Coronary artery (tissue), 2 donors: ENCODE measurements around the gene MEGF11.
A peak's percentile ranks its signal among the peaks of the same experiment; 100 is the strongest.

ENCODE experiments used
- DNase-seq: peaks from one replicate; pipeline ENCODE4 v3.0.0-alpha.2; 2017; ENCODE audit warnings: low spot score
- H3K27ac ChIP-seq, 2 donors: fragments of 200-600 bp; sonication (generic); one replicate each; pipeline ENCODE4 v1.5.1; 2016 to 2019
- H3K4me3 ChIP-seq: fragments of 200-600 bp; sonication (generic); 2 replicates; pipeline ENCODE4 v1.5.1; 2016; ENCODE audit warnings: mild to moderate bottlenecking, moderate library complexity
- CTCF ChIP-seq: fragments of 200-600 bp; sonication (generic); IDR thresholded peaks from one replicate; pipeline ENCODE4 v1.5.1; 2019; ENCODE audit warnings: antibody characterized with exemption

Gene MEGF11

GRCh38 chr15:65920121-65920520 lies 333.4 kb downstream of the MEGF11 start:
- DNase-seq, result no peak
- Histone ChIP-seq H3K4me3 (no peak overlapping the region), H3K27ac (no peak overlapping the region)
- TF ChIP-seq CTCF, result no peak

- TF ChIP-seq CTCF, result no peak
- Histone ChIP-seq H3K4me3 (no peak overlapping the region), H3K27ac (no peak overlapping the region)
- DNase-seq, result no peak
Observed at GRCh38 chr15:65919353-65919752, 334.2 kb downstream of the MEGF11 start.

- DNase-seq, result no peak
- no peak for TF ChIP-seq CTCF
- H3K4me3 ChIP-seq, result no peak overlapping the region
- H3K27ac ChIP-seq, result no peak overlapping the region
Observed at GRCh38 chr15:65918945-65919344, 334.6 kb downstream of the MEGF11 start.

- H3K4me3 ChIP-seq, result no peak overlapping the region
- no peak overlapping the region for H3K27ac ChIP-seq
- no peak for DNase-seq
- no peak for TF ChIP-seq CTCF
Observed at GRCh38 chr15:65918357-65918920, 335.1 kb downstream of the MEGF11 start.

GRCh38 chr15:65917936-65918335 lies 335.6 kb downstream of the MEGF11 start:
- no peak for DNase-seq
- no peak overlapping the region for H3K4me3 ChIP-seq
- H3K27ac ChIP-seq, result no peak overlapping the region
- no peak for TF ChIP-seq CTCF

- TF ChIP-seq CTCF, result no peak
- DNase-seq, result no peak
- H3K27ac ChIP-seq, result no peak overlapping the region
- no peak overlapping the region for H3K4me3 ChIP-seq
Observed at GRCh38 chr15:65917407-65917756, 336.2 kb downstream of the MEGF11 start.

- Histone ChIP-seq H3K27ac (no peak overlapping the region), H3K4me3 (peak overlapping the region; percentile 42)
- DNase-seq, result no peak
- TF ChIP-seq CTCF, result peak; percentile 37
Observed at GRCh38 chr15:65916664-65917406, 336.7 kb downstream of the MEGF11 start.
